Heart left ventricle (tissue), 16 donors: ENCODE results near the gene ANO3. TPM values are rescaled to one million over a fixed set of nuclear protein-coding genes. Genes with fewer than 3 reads are reported as not detected.
"Not testable (repeated sequence)": the region's sequence is repeated elsewhere in the genome, so short reads cannot be mapped to it uniquely, and the experiment has no call there.

Source experiments
- ATAC-seq, 4 donors: fragments of 200-7000 bp; cut with Tn5 transposase; one replicate each; pipeline ENCODE4 v1.9.1; 2020 to 2022; ENCODE audit warnings: moderate library complexity in 4 of 4, mild to moderate bottlenecking in 3 of 4, moderate number of reproducible peaks in 1 of 4
- DNase-seq, 5 donors: peaks; one replicate each; pipeline ENCODE4 v3.0.0-alpha.2; 2020
- H3K27ac ChIP-seq, 12 donors: fragments of 200-600 bp; sonication (generic) in 4 of 12; one replicate each; pipeline versions ENCODE4 v1.5.0 to v1.8.0; 2016 to 2022; ENCODE audit warnings: mild to moderate bottlenecking in 2 of 12
- H3K27me3 ChIP-seq, 9 donors: fragments of 200-600 bp; sonication (generic) in 2 of 9; one replicate each; pipeline versions ENCODE4 v1.5.1 to v1.8.0; 2016 to 2022; ENCODE audit warnings: mild to moderate bottlenecking in 3 of 9
- H3K36me3 ChIP-seq, 9 donors: fragments of 200-600 bp; sonication (generic) in 2 of 9; one replicate each; pipeline versions ENCODE4 v1.5.0 to v1.8.0; 2018 to 2022; ENCODE audit warnings: mild to moderate bottlenecking in 2 of 9
- H3K4me1 ChIP-seq, 12 donors: fragments of 200-600 bp; sonication (generic) in 4 of 12; one replicate each; pipeline versions ENCODE4 v1.5.0 to v1.8.0; 2016 to 2022; ENCODE audit warnings: mild to moderate bottlenecking in 3 of 12
- H3K4me3 ChIP-seq, 12 donors: fragments of 200-600 bp; sonication (generic) in 4 of 12; one replicate each; pipeline versions ENCODE4 v1.5.0 to v1.8.0; 2017 to 2022; ENCODE audit warnings: mild to moderate bottlenecking in 9 of 12, moderate library complexity in 4 of 12
- H3K9me3 ChIP-seq, 12 donors: fragments of 200-600 bp; sonication (generic) in 4 of 12; one replicate each; pipeline versions ENCODE4 v1.5.0 to v1.8.0; 2016 to 2022; ENCODE audit warnings: mild to moderate bottlenecking in 1 of 12
- CTCF ChIP-seq, 12 donors: fragments of 200-600 bp; sonication (generic) in 4 of 12; IDR thresholded peaks; one replicate each; pipeline versions ENCODE4 v1.5.0 to v1.8.0; 2018 to 2022; ENCODE audit warnings: antibody characterized with exemption in 12 of 12, mild to moderate bottlenecking in 5 of 12
- POLR2A ChIP-seq, 2 donors: fragments of 450-650 bp; IDR thresholded peaks; one replicate each; pipeline ENCODE4 v1.6.1; 2017; ENCODE audit warnings: antibody characterized with exemption in 2 of 2, mild to moderate bottlenecking in 2 of 2, moderate library complexity in 2 of 2
- WGBS, 4 donors: extraction: QIAGEN DNeasy Blood & Tissue Kit in 2 of 4; methylation state at CpG; one replicate each; pipeline versions ENCODE4 v1.1.5 to v1.1.7; 2013 to 2018; 5-methylcytosine and 5-hydroxymethylcytosine counted together
- intact Hi-C, 10 donors: fragments of 100-400 bp; cut with DNase I; formaldehyde crosslinking; loops; one replicate each; pipeline versions ENCODE4 v1.11.1 to v1.14.2; 2022
- polyA plus RNA-seq, 2 donors: library from polyadenylated mRNA; stranded (reverse); fragments of 200-250 nt; gene quantifications; one replicate each; pipeline ENCODE4 v1.2.3, GENCODE V29; 2013
- total RNA-seq, 9 donors: library from RNA; depleted of rRNA in 2 of 9; stranded (reverse); fragments of >200 nt in 2 of 9; fragmentation: NEBNext Ultra II Directional in 3 of 9; extraction: Animal tissue kit (Norgen Biotek cat#: 25700) in 3 of 9; gene quantifications; one replicate each; pipeline versions ENCODE4 v1.1.0 to v1.2.4, GENCODE V29; 2016 to 2023
- donor health status: ischemic (EF 13 %, LVEDD 7.1; RV severe dilation, severe dysfunction).
- donor health status: healthy with polysubstance abuse.
- donor health status: DM: no; HTN: yes; CAD: no.
- donor health status: DM: no; HTN: no; CAD: no.
- donor health status: ischemic (EF 25% LVEDD 6.9; RV normal size, moderate dysfunction).
- donor health status: ischemic (EF 25% LVEDD 5.7; RV mildly dilated, moderate dysfunction).
- donor health status: healthy.
- donor health status: DM: yes; HTN: yes; CAD: no.
- donor health status: ischemic (EF 35%, LVEDD 5.7; RV mildly dilated, moderate dysfunction).
- donor health status: nonischemic (EF 11% LVEDD 7.7; RV severe dilation, severe dysfunction).
- donor health status: DM: yes; HTN: yes; CAD: no.
- donor health status: PGD.
- donor health status: ischemic (EF 29% LVEDD 5.4; RV normal size, mild dysfunction).
- donor health status: nonischemic (EF 23%, LVEDD 6.1; RV moderate dilation, normal function).

The ANO3 gene
- total and polyA plus RNA-seq, 11 donors: 0.04 to 0.54 (median 0.12) TPM; not detected in 6

DNA sequence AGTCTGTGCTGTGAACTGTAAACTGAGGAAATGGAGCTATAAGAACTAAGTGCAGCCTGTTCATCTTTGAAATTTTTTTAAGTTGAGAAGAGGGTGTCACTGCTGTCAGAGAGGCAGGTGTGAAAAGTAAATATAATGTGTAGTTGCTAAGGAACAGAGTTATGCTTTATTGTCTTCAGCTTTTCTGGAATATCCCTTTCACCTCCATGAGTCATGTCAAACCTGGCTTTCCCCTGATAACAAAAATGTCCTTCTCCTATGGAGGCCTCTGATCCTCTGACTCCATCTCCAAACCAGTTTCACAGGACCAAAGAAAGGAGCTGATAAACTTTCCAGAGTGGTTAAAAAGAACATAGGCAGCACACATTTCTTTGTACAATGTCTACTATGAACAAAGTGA is 252.9 kb downstream of the ANO3 start:
- Histone ChIP-seq H3K9me3 (no peaks in the 10 kb centered on the region), H3K36me3 (no peaks in the 10 kb centered on the region), H3K27me3 (no peaks in the 10 kb centered on the region), H3K27ac (no peak overlapping the region), H3K4me3 (no peak overlapping the region), H3K4me1 (no peaks in the 10 kb centered on the region)
- intact Hi-C loops: no loop called here
- TF ChIP-seq CTCF (IDR thresholded peaks at IDR 0.05): no peak
- ATAC-seq (no peak), DNase-seq (no peak)

DNA sequence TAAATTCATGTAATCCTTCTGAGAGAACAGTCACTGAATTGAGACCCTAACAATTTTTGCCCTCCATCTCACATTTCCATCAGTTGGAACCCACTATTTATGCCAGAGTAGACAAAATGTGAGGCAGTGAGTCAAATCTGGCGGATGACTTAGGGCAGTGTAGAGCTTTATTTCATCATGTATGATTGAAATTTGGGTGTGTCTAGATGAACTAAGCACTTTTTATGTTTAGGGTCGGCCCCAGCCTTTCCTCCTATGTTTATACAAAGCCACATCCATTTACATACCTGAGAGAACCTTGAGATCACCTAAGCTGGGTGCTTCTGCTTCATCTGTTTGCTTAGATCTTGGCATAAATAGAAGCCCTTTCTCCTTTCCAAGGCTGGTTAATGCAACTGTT is 255.1 kb downstream of the ANO3 start:
- Histone ChIP-seq H3K9me3 (no peaks in the 10 kb centered on the region), H3K4me1 (no peaks in the 10 kb centered on the region), H3K4me3 (no peak overlapping the region), H3K27me3 (no peaks in the 10 kb centered on the region), H3K27ac (no peak overlapping the region), H3K36me3 (no peaks in the 10 kb centered on the region)
- no peak for TF ChIP-seq POLR2A (IDR thresholded peaks at IDR 0.05)
- TF ChIP-seq CTCF (IDR thresholded peaks at IDR 0.05): no peak
- no peak for ATAC-seq
- whole genome bisulfite sequencing, 4 donors: 71 to 81% (median 75%) methylated on average over 2 of the region's 2 CpGs
- intact Hi-C loops: no loop called here
- DNase-seq: no peak

GRCh38 chr11:26593691-26594090 is 261.8 kb downstream of the ANO3 start:
- intact Hi-C loops: no loop called here

DNA sequence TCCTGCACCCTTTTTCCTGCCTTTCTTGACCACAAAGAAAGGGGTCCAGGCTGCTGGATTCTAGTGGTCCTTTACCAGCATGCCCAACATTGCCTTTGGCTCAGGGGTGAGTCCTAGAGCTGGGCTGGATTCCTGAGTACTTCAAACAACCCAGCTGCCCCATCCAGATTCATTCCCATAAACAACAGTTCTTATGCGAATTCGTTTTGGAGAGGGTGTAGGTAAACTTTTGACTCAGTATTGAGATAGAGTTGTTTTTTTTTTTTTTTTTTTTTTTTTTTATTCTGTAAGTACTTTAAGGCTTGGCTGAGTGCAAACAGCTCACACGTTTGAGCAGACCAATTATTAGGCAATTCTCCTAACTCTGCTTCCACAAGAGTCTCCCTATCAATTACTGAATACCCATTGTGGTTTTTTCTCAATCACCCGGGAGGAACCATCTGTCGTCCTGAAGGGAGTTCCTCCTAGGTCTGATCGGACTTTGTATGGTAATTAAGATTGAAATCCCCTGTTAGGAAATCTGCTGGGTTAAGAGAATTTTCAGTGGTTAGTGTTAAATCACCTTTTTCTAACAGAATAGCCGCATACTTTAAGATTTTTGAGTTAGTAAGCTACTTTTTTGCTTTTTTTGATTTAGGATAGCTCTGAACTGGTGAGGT is 263.4 kb downstream of the ANO3 start:
- WGBS, 4 donors: 58 to 69% (median 68%) methylated on average over 7 of the region's 7 CpGs
- H3K4me3 ChIP-seq, H3K9me3 ChIP-seq, H3K36me3 ChIP-seq, H3K27ac ChIP-seq, intact Hi-C loops, DNase-seq, ATAC-seq, H3K4me1 ChIP-seq, H3K27me3 ChIP-seq: not testable (repeated sequence)

More at GRCh38 chr11:26593691-26594090, 261.8 kb downstream of the ANO3 start:
- WGBS, 4 donors: 63 to 81% (median 73%) methylated on average over 11 of the region's 11 CpGs
- H3K36me3 ChIP-seq: no peaks in the 10 kb centered on the region
- no peaks in the 10 kb centered on the region for H3K27me3 ChIP-seq
- no peak overlapping the region for H3K27ac ChIP-seq
- H3K4me1 ChIP-seq: no peaks in the 10 kb centered on the region
- no peaks in the 10 kb centered on the region for H3K9me3 ChIP-seq
- no peak overlapping the region for H3K4me3 ChIP-seq
- no peak for ATAC-seq
- TF ChIP-seq POLR2A (IDR thresholded peaks at IDR 0.05) (no peak), CTCF (IDR thresholded peaks at IDR 0.05) (no peak)
- no peak for DNase-seq

- H3K9me3 ChIP-seq, DNase-seq, H3K4me3 ChIP-seq, H3K4me1 ChIP-seq, H3K27ac ChIP-seq, H3K27me3 ChIP-seq, H3K36me3 ChIP-seq, ATAC-seq, intact Hi-C loops: not testable (repeated sequence)
- 88 to 97% (median 91%) methylated on average over 20 of the region's 20 CpGs for WGBS, 4 donors
Measured at GRCh38 chr11:26597049-26597689, 265.2 kb downstream of the ANO3 start.
